IMR-90 (cell line): Measurements from ENCODE around the gene PTH2.

Experiments
- BHLHE40 ChIP-seq: fragments of 150-350 bp; IDR thresholded peaks from 2 replicates; pipeline ENCODE4 v1.6.1; 2016; ENCODE audit warnings: mild to moderate bottlenecking, low read depth, low read length
- FOS ChIP-seq: fragments of 150-350 bp; IDR thresholded peaks from 2 replicates; pipeline ENCODE4 v1.6.1; 2016; ENCODE audit warnings: low read depth, low read length
- POLR2A ChIP-seq: IDR thresholded peaks from 2 replicates; pipeline ENCODE4 v1.6.1; 2012; ENCODE audit warnings: mild to moderate bottlenecking, low read depth, low read length
- RFX5 ChIP-seq: IDR thresholded peaks from 2 replicates; pipeline ENCODE4 v1.8.0; 2012; ENCODE audit warnings: low read depth, mild to moderate bottlenecking, low read length, moderate library complexity
- TF ChIP-seq, protein P1 (sequence below): conservative IDR thresholded peaks from 2 replicates; pipeline ENCODE4 v1.5.1; 2012; ENCODE audit warnings: mild to moderate bottlenecking, low read depth, low read length, improper control_type of control experiment

DNA sequence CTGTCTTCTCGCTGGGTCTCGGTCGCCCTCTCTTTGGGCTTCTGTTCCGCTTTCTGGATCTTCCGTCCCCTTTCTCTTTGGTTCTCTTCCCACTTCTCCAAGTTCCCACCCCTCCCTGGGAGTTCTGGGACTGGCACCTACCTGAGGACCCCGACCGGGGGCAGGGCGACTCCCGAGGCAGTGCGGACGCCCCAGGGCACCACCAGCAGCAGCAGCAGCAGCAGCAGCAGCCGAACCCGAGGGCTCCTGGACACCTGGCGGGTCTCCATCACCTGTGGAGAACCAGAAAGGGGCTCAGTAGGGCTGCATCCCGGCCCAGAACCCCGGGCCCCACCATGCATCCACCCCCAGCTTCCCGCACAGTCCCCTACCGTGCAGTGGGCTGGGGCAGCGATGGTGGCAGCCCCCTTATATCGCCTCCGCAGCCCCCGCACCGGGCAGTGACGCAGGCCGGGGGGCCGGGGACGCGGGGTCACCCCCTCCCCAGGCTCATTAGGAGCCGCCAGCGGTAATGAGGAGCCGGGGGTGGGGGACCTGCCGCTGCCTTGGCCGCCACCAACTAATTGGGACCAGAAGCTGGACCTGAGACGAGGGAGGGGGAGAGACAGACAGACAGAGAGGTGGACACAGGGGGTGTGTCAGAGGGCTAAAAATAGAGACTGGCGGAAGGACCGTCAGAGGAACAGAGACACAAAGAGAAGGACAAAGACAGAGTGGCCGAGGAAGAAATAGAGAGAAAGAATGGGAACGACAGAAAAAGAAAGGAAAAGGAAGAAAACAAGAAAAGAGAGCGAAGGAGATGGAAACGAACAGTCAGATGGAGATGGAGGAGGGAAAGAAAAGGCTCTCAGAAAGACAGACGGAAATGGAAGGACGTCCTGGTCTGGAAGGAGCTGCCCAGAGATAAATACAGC is at the start of gene PTH2:
- TF ChIP-seq, protein P1, sequence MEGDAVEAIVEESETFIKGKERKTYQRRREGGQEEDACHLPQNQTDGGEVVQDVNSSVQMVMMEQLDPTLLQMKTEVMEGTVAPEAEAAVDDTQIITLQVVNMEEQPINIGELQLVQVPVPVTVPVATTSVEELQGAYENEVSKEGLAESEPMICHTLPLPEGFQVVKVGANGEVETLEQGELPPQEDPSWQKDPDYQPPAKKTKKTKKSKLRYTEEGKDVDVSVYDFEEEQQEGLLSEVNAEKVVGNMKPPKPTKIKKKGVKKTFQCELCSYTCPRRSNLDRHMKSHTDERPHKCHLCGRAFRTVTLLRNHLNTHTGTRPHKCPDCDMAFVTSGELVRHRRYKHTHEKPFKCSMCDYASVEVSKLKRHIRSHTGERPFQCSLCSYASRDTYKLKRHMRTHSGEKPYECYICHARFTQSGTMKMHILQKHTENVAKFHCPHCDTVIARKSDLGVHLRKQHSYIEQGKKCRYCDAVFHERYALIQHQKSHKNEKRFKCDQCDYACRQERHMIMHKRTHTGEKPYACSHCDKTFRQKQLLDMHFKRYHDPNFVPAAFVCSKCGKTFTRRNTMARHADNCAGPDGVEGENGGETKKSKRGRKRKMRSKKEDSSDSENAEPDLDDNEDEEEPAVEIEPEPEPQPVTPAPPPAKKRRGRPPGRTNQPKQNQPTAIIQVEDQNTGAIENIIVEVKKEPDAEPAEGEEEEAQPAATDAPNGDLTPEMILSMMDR: no peak
- TF ChIP-seq FOS (no peak), POLR2A (no peak), BHLHE40 (no peak), RFX5 (no peak)
